ENCODE data around the gene MCFD2. TPM values are rescaled to one million over a fixed set of nuclear protein-coding genes. Genes with fewer than 3 reads are reported as not detected.

MCFD2 gene
- total RNA-seq, 2 experiments from 2014 or later = 30.1 to 30.2 TPM

DNA sequence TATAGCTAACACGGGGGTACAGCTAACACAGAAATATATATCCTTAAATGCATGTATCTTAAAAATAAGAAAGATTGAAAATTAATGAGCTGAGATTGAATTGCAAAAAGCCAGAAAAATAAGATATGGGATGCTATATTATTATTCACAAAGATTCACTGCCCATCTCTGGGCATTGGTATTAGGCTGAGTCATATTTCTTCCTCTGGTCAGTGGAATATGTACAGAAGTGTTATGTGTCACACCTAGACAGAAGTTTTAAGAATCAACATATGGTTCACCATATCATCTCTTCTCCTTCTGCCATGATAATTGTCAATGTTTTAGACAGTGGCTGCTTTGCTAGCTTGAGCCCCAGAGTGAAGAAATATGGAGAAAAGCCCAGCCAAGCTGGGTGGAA lies 14.0 kb upstream of the MCFD2 start:
- no peak overlapping the region for H3K4me3 Mint-ChIP-seq
- intact Hi-C loops (cut with micrococcal nuclease) = no loop called here
- H3K27ac Mint-ChIP-seq = no peak overlapping the region
- CTCF ChIA-PET = interaction anchor here (1.9 to 2.5 kb wide), 2 partner anchors 8 to 12 kb away, joined by 8 to 18 read pairs; no protein-coding TSS in a partner anchor
- H3K9me3 Mint-ChIP-seq = peaks cover 13% of the 10 kb centered on the region
- no peaks in the 10 kb centered on the region for H3K4me1 Mint-ChIP-seq (ENCODE audit: low read depth)
- H3K36me3 Mint-ChIP-seq (ENCODE audit: low read depth) = peaks cover 13% of the 10 kb centered on the region
- no peak for DNase-seq
- H3K27me3 Mint-ChIP-seq (ENCODE audit: low read depth) = no peaks in the 10 kb centered on the region

DNA sequence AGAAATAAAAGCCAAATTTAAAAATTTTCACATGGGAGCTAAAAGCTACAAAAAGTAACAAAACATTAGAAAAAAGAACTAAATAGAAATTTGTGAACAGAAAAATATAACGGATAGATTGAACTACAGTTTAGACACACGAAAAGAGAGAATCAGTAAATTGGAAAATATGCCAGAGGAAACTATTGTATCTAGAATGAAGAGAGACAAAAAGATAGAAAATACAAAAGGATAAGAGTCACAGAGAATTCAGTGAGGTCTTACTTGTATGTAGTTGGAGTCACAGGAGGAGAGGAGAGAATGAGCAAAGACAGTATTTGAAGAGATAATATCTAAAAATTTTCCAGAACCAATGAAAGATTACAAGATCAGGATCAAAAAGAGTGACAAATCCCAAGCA lies 11.3 kb upstream of the MCFD2 start:
- H3K27me3 Mint-ChIP-seq (ENCODE audit: low read depth) = no peaks in the 10 kb centered on the region
- H3K4me3 Mint-ChIP-seq = no peak overlapping the region
- peaks cover 16% of the 10 kb centered on the region for H3K4me1 Mint-ChIP-seq (ENCODE audit: low read depth)
- CTCF ChIA-PET = interaction anchor here (0.6 to 0.7 kb wide), 2 partner anchors 8 to 10 kb away, joined by 3 read pairs; no protein-coding TSS in a partner anchor
- no peak for DNase-seq
- H3K9me3 Mint-ChIP-seq = peaks cover 13% of the 10 kb centered on the region
- peaks cover 13% of the 10 kb centered on the region for H3K36me3 Mint-ChIP-seq (ENCODE audit: low read depth)
- intact Hi-C loops (cut with micrococcal nuclease) = no loop called here
- H3K27ac Mint-ChIP-seq = no peak overlapping the region

DNA sequence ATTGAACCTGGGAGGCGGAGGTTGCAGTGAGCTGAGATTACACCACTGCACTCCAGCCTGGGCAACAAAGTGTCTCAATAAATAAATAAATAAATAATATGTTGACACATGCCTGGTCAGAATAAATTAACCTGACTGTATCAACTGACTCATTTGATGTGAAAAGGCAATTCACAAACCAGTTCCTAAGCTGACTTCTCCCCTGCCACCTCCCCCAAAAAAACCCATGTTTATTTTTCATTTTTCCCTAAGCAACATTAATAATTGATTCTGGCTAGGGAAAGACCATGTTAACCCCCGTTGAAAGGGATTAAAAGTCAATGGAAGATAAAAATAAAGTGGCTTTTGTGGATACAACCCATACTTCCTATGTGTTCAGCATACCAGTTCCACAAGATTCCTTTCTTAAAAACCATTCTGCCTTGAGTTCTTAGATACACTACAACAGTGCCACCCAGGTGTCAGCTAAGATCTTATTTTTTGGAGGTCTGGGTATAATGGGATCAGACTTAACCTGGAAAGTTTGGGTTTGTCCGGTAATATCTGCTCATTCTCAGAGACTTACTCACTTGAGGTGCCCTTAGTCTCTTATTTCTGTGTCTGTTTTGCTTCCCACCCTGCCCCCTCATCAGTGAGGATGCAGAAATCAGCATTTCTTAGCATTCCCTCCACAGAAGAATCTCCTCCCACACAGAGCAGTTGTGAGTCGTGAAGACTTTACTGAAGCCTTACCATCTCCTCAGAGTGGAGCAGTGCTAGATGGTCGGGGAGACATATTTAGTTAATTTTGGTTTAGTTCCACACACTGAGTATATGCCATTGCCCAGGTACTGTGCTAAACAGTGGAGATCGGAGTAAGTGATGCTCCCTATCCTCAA lies 10.1 kb upstream of the MCFD2 start:
- H3K27me3 Mint-ChIP-seq (ENCODE audit: low read depth) = no peaks in the 10 kb centered on the region
- H3K4me1 Mint-ChIP-seq (ENCODE audit: low read depth) = peaks cover 22% of the 10 kb centered on the region
- H3K9me3 Mint-ChIP-seq = peaks cover 13% of the 10 kb centered on the region
- H3K36me3 Mint-ChIP-seq (ENCODE audit: low read depth) = peaks cover 13% of the 10 kb centered on the region
- H3K4me3 Mint-ChIP-seq = no peak overlapping the region
- intact Hi-C loops (cut with micrococcal nuclease) = no loop called here
- H3K27ac Mint-ChIP-seq = no peak overlapping the region
- CTCF ChIA-PET = interaction anchor here (1.0 kb wide), 1 partner anchor 38 kb away, joined by 3 read pairs; no protein-coding TSS in a partner anchor
- no peak for DNase-seq

DNA sequence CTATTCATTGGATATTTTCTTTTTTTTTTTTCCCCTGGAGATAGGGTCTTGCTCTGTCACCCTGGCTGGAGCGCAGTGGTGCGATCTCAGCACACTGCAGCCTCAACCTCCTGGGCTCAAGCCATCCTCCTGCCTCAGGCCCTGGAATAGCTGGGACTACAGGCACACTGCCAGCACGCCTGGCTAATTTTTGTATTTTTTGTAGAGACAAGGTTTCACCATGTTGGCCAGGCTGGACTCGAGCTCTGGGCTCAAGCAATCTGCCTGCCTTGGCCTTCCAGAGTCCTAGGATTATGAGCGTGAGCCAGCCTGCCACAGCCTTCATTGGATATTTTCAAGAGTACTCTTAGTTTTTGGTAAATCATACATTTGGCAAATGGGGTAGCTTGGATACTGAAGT lies 9.0 kb upstream of the MCFD2 start:
- Mint-ChIP-seq H3K27me3 (ENCODE audit: low read depth) (no peaks in the 10 kb centered on the region), H3K4me3 (no peak overlapping the region), H3K4me1 (ENCODE audit: low read depth) (peaks cover 22% of the 10 kb centered on the region), H3K36me3 (ENCODE audit: low read depth) (peaks cover 13% of the 10 kb centered on the region), H3K9me3 (peaks cover 13% of the 10 kb centered on the region), H3K27ac (no peak overlapping the region)
- intact Hi-C loops (cut with micrococcal nuclease) = no loop called here
- CTCF ChIA-PET = interaction anchor here (0.6 to 1.0 kb wide), 5 partner anchors 10 to 268 kb away, joined by 3 to 4 read pairs (median 3); no protein-coding TSS in a partner anchor
- no peak for DNase-seq

DNA sequence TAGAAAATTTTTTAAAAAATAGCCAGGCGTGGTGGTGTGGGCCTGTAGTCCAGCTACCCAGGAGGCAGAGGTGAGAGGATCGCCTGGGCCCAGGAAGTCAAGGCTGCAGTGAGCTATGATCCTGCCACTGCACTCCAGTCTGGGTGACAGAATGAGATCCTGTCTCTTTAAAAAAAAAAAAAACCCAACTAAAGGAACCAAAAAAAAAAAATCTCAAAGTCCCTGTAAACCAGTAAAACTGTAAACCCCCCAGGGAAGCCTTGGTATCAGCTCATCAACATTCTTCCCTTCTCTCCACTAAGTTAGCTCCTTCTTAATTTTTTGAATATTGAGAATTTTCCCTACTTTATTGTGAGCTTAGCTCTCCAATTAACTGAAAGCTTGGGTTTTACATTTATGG lies 8.4 kb upstream of the MCFD2 start:
- intact Hi-C loops (cut with micrococcal nuclease) = no loop called here
- H3K27me3 Mint-ChIP-seq (ENCODE audit: low read depth) = no peaks in the 10 kb centered on the region
- H3K36me3 Mint-ChIP-seq (ENCODE audit: low read depth) = peaks cover 13% of the 10 kb centered on the region
- H3K9me3 Mint-ChIP-seq = peaks cover 13% of the 10 kb centered on the region
- H3K27ac Mint-ChIP-seq = no peak overlapping the region
- CTCF ChIA-PET = interaction anchor here (0.6 to 1.0 kb wide), 5 partner anchors 10 to 267 kb away, joined by 3 to 4 read pairs (median 3); no protein-coding TSS in a partner anchor
- no peak overlapping the region for H3K4me3 Mint-ChIP-seq
- no peak for DNase-seq
- peaks cover 22% of the 10 kb centered on the region for H3K4me1 Mint-ChIP-seq (ENCODE audit: low read depth)

DNA sequence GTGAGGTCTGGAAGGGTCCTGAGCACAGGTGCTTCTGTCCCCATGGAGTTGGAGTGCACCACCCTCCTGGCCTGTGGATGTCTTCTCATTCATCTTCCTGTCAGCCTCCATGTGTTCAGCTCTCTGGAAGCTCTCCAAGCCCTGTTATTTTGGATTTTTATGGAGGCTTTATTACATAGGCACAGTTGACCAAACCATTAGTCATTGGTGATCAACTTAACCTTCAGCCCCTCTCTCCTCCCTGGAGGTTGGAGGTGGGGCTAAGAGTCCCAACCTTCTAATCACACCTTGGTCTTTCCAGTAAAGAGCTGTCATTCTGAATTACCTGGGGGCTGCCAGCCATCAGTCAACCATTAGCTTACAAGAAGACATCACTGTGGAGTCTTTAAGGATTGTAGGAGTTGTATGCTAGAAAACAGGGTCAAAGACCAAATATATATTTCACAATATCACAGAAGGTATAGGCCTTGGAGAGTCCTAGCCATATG lies 7.5 kb upstream of the MCFD2 start:
- H3K27ac Mint-ChIP-seq = no peak overlapping the region
- intact Hi-C loops (cut with micrococcal nuclease) = no loop called here

DNA sequence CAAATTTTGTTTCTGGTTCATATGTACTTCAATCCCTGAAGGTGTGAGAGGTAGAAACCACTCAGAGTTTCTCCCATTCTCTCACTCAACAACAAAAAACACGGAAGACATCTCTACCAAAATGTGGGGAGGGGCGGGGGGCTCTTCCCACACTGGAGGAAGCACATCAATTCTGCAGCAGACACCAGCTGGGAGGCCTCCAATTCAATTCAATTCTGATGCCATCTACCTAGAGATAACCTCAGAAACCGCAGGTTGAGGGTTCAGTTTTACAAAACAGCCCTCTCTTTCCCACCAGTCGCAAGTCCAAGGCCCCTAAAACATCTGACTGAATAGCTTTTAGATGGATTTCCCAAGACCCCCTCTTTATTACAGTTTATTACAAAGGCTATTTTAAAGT lies 7.0 kb upstream of the MCFD2 start:
- CTCF ChIA-PET = interaction anchor here (0.7 to 1.7 kb wide), 2 partner anchors 20 to 234 kb away, joined by 3 to 5 read pairs; no protein-coding TSS in a partner anchor
- Mint-ChIP-seq H3K36me3 (ENCODE audit: low read depth) (peaks cover 13% of the 10 kb centered on the region), H3K4me1 (ENCODE audit: low read depth) (peaks cover 35% of the 10 kb centered on the region), H3K4me3 (no peak overlapping the region), H3K9me3 (peaks cover 13% of the 10 kb centered on the region), H3K27me3 (ENCODE audit: low read depth) (no peaks in the 10 kb centered on the region), H3K27ac (no peak overlapping the region)
- intact Hi-C loops (cut with micrococcal nuclease) = no loop called here
- DNase-seq = no peak

More for the DNA sequence above, 7.5 kb upstream of the MCFD2 start:
- Mint-ChIP-seq H3K27me3 (ENCODE audit: low read depth) (no peaks in the 10 kb centered on the region), H3K4me3 (no peak overlapping the region), H3K4me1 (ENCODE audit: low read depth) (peaks cover 30% of the 10 kb centered on the region), H3K36me3 (ENCODE audit: low read depth) (peaks cover 13% of the 10 kb centered on the region), H3K9me3 (peaks cover 13% of the 10 kb centered on the region)
- CTCF ChIA-PET = interaction anchor here (0.6 to 1.7 kb wide), 2 partner anchors 19 to 488 kb away, joined by 3 to 5 read pairs; no protein-coding TSS in a partner anchor
- DNase-seq = no peak

DNA sequence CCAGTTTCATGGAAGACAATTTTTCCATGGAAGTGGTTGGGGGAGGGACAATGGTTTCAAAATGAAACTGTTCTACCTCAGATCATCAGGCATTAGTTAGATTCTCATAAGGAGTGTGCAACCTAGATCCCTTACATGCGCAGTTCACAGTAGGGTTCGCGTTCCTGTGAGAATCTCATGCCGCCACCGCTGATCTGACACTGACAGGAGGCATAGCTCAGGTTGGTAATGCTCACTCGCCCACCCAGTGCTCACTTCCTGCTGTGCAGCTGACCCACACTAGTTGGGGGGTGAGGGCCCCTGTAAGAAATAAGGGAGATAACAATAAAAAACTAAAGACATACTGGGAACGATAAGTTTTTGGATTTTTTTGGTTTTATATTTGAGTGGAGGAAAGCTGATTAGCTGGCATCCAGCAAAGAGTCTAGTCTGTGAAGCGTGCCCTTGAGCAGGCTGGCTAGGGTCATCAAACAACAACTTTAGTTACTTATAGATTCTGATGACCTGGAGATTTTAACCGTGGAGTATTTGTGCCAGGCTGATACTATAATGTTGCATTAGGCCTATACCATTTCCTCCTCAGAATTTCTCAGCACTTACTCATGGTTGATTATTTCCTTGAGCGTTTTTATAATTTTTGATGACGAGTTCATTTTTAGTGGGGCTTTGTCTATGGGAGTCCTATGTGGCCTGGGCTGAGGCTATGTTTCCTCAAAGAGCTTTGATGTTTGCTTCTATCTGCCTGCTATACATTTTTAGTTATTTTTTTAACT lies 6.3 kb upstream of the MCFD2 start:
- Mint-ChIP-seq H3K9me3 (peaks cover 8% of the 10 kb centered on the region), H3K4me1 (ENCODE audit: low read depth) (peaks cover 42% of the 10 kb centered on the region), H3K27me3 (ENCODE audit: low read depth) (no peaks in the 10 kb centered on the region), H3K36me3 (ENCODE audit: low read depth) (peaks cover 10% of the 10 kb centered on the region), H3K27ac (peak overlapping the region; percentile 56), H3K4me3 (no peak overlapping the region)
- no peak for DNase-seq
- intact Hi-C loops (cut with micrococcal nuclease) = no loop called here
- CTCF ChIA-PET = interaction anchor here (0.7 to 1.7 kb wide), 3 partner anchors 13 to 234 kb away, joined by 3 to 5 read pairs (median 3); no protein-coding TSS in a partner anchor

DNA sequence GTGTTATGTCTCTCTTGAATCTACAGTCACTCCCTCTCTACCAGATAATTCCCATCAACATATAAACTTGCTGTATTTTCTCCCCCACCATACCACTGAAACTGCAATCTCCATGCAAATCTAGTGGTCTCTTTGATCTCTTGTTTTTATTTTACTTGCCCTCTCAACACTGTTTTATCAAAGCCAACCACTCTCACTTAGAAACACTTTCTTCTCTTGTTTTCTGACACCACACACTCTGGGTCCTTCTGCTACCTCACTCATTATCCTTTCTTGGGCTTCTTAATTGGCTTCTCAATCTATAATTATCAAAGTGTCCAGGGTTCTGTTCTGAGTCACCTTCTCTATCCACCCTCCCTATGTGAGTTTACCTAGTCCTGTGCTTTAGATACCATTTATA lies 2.0 kb upstream of the MCFD2 start:
- Mint-ChIP-seq H3K27me3 (ENCODE audit: low read depth) (no peaks in the 10 kb centered on the region), H3K4me3 (peak overlapping the region; percentile 82), H3K9me3 (no peaks in the 10 kb centered on the region), H3K27ac (no peak overlapping the region), H3K36me3 (ENCODE audit: low read depth) (peaks cover 4% of the 10 kb centered on the region), H3K4me1 (ENCODE audit: low read depth) (peaks cover 60% of the 10 kb centered on the region)
- intact Hi-C loops (cut with micrococcal nuclease) = loop anchor here (2.0 to 5.0 kb wide), 4 partner anchors 160 to 485 kb away; partner anchors contain the start of gene MSH2
- no peak for DNase-seq
- CTCF ChIA-PET = interaction anchor here (0.6 to 3.6 kb wide), 6 partner anchors 11 to 450 kb away, joined by 3 to 18 read pairs (median 4); no protein-coding TSS in a partner anchor

DNA sequence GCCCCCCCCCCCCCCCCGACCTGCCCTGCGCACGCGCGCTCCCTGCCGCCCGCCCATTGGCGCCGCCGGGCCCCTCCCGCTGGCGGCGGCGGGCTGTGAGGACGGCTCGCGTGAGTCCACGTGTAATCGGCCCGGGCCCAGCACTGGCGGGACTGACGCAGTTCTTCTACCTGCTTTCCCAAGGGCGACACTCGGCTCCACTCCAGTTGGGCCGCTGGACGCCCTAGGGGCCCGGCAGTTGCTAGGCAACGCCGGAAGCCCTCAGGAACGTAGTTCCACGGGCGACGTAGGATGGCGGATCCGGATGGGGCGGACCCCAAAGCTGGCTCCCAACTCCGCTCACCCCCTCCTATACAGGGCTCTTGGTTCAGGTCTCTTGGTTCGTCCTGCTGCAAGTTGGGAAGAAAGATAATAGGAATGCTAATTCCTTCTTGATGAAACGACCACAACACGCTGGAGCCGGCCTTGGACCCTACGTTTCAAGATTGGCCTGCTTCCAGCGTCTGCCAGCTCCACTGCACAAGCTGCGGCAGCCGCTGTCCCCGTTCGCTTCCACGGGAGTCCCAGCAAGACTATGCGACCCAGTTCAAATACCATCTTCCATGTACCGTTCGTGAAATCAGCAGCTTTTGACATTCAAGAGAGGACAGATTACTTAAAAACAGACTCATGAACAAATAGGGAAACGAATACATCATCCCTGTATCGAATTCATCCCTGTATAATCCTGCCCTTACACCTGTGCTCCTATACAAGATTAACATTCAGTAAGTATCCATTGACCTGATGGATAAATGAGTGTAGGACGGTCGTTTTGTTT lies 415 bp upstream of the MCFD2 start:
- intact Hi-C loops (cut with micrococcal nuclease) = loop anchor here (1.0 to 5.0 kb wide), 3 partner anchors 28 to 486 kb away; partner anchors contain the start of gene MSH2
- no peaks in the 10 kb centered on the region for H3K27me3 Mint-ChIP-seq (ENCODE audit: low read depth)
- H3K27ac Mint-ChIP-seq = peak overlapping the region; percentile 68
- H3K9me3 Mint-ChIP-seq = no peaks in the 10 kb centered on the region
- H3K4me3 Mint-ChIP-seq = peak overlapping the region; percentile 82
- CTCF ChIA-PET = interaction anchor here (0.6 to 3.6 kb wide), 4 partner anchors 13 to 853 kb away, joined by 3 to 18 read pairs (median 4); no protein-coding TSS in a partner anchor
- H3K36me3 Mint-ChIP-seq (ENCODE audit: low read depth) = peaks cover 12% of the 10 kb centered on the region
- peak; percentile 81 for DNase-seq
- peaks cover 48% of the 10 kb centered on the region for H3K4me1 Mint-ChIP-seq (ENCODE audit: low read depth)

DNA sequence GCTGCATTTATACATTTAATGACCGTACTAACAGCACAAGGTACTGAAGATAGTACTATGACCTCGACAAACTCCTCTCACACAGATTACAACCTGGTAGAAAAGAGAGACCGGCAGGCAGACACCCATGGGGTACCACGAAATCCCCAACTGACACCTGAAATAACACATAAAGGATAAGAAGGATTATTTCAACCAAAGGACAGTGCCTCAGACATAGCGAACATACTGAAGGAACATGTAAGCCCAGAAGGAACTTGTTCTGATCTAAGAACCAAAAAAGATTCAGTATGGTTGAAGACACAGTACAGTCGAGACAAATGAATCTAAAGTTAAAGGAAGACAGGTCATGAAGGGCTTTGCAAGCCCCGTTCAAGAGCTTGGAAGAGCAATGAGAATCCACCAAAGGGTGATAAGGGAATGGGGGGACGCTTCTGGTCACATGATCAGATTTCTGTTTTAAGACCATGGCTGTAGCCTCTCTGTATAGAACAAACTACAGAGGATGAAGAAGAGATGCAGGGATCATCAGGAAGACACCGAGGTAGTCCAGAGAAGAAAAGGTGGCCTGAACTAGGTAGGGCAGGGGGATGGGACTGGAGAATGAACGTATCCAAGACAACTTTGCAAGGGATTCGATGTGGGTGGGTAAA lies 902 bp downstream of the MCFD2 start:
- CTCF ChIA-PET = interaction anchor here (0.5 to 1.0 kb wide), 3 partner anchors 10 to 160 kb away, joined by 3 to 4 read pairs (median 3); no protein-coding TSS in a partner anchor

More for the DNA sequence above, 902 bp downstream of the MCFD2 start:
- Mint-ChIP-seq H3K27ac (peak overlapping the region; percentile 68), H3K4me1 (ENCODE audit: low read depth) (peaks cover 53% of the 10 kb centered on the region), H3K9me3 (no peaks in the 10 kb centered on the region), H3K36me3 (ENCODE audit: low read depth) (peaks cover 19% of the 10 kb centered on the region), H3K4me3 (peak overlapping the region; percentile 82), H3K27me3 (ENCODE audit: low read depth) (no peaks in the 10 kb centered on the region)
- intact Hi-C loops (cut with micrococcal nuclease) = loop anchor here (5.0 kb wide), 2 partner anchors 163 to 488 kb away; partner anchors contain the start of gene MSH2
- no peak for DNase-seq

All from activated naive CD4-positive, alpha-beta T cell treated with anti-CD3 and anti-CD28 coated beads for 36 hours (primary cell).